ENCODE measurements around the gene GRIK1.

DNA sequence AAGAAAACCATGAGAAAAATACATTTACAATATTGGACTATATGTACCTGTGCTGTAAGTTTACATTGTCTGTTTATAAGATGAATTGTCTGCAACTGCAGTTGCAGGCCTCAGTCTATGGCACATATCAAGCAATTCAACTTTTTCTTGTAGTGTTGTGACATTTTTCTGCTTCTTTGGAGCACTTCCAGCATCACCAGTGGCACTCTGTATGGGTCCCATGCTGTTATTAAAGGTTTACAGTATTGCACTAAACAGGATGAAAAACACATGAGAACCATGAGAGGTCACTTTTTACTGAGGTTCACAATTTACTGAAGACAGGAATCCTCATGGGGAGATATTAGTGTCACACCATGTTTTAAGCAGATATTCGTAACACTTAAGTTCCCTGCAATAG is 118.6 kb downstream of the GRIK1 start:
- TF ChIP-seq ZNF266 (tag by site-specific recombination; IDR thresholded peaks at IDR 0.05; ENCODE audit: low read depth) (no peak), ZNF23 (tag by site-specific recombination; IDR thresholded peaks at IDR 0.05; ENCODE audit: borderline replicate concordance) (no peak), REST (tag by site-specific recombination; IDR thresholded peaks at IDR 0.05) (no peak)
- TF ChIP-seq, protein P1, sequence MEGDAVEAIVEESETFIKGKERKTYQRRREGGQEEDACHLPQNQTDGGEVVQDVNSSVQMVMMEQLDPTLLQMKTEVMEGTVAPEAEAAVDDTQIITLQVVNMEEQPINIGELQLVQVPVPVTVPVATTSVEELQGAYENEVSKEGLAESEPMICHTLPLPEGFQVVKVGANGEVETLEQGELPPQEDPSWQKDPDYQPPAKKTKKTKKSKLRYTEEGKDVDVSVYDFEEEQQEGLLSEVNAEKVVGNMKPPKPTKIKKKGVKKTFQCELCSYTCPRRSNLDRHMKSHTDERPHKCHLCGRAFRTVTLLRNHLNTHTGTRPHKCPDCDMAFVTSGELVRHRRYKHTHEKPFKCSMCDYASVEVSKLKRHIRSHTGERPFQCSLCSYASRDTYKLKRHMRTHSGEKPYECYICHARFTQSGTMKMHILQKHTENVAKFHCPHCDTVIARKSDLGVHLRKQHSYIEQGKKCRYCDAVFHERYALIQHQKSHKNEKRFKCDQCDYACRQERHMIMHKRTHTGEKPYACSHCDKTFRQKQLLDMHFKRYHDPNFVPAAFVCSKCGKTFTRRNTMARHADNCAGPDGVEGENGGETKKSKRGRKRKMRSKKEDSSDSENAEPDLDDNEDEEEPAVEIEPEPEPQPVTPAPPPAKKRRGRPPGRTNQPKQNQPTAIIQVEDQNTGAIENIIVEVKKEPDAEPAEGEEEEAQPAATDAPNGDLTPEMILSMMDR (tag by site-specific recombination; IDR thresholded peaks at IDR 0.05), result no peak
